Panc1 (cell line): ENCODE measurements around the gene TOLLIP.

Experiments
- CTCF ChIP-seq: fragments of 450-650 bp; IDR thresholded peaks from 2 replicates; pipeline ENCODE4 v1.5.1; 2017; ENCODE audit warnings: mild to moderate bottlenecking
- POLR2AphosphoS5 ChIP-seq: IDR thresholded peaks from 2 replicates; pipeline ENCODE4 v1.6.1; 2012; ENCODE audit warnings: mild to moderate bottlenecking, low read depth, low read length, moderate library complexity
- TCF7L2 ChIP-seq: IDR thresholded peaks from 2 replicates; pipeline ENCODE4 v1.6.1; 2011; ENCODE audit warnings: mild to moderate bottlenecking, low read depth, low read length, inconsistent platforms

GRCh38 chr11:1230456-1231395 is 78.7 kb downstream of the TOLLIP start:
- TF ChIP-seq CTCF = peak; percentile 39
- TF ChIP-seq POLR2AphosphoS5 = no peak
- no peak for TF ChIP-seq TCF7L2
